Natural killer cell (primary cell): ENCODE measurements around the gene CRIM1. TPM values are rescaled to one million over a fixed set of nuclear protein-coding genes. Genes with fewer than 3 reads are reported as not detected.

ENCODE experiments used
- ATAC-seq, 3 donors: fragments of 150-1000 bp in 2 of 3; fragments of 200-7000 bp in 1 of 3; cut with Tn5 transposase; 1 replicate in 1 of 3; 2 replicates in 2 of 3; pipeline ENCODE4 v1.10.0; 2021; ENCODE audit warnings: mild to moderate bottlenecking in 2 of 3, moderate library complexity in 2 of 3
- DNase-seq, 2 donors: peaks; one replicate each; pipeline versions ENCODE4 v3.0.0 to v3.0.0-alpha.2; 2013 to 2021; ENCODE audit warnings: mixed read lengths in 1 of 2
- H3K27ac ChIP-seq: one replicate; pipeline ENCODE4 v1.5.1; 2013; ENCODE audit warnings: mild to moderate bottlenecking, low read length
- H3K27me3 ChIP-seq: one replicate; pipeline ENCODE4 v1.6.1; 2013; ENCODE audit warnings: low read length; ENCODE audit not compliant: control insufficient read depth, insufficient read depth
- H3K36me3 ChIP-seq: one replicate; pipeline ENCODE4 v1.6.1; 2013; ENCODE audit warnings: low read length; ENCODE audit not compliant: control insufficient read depth, insufficient read depth
- H3K4me1 ChIP-seq: one replicate; pipeline ENCODE4 v1.6.1; 2013; ENCODE audit warnings: low read length; ENCODE audit not compliant: control insufficient read depth, insufficient read depth
- H3K4me3 ChIP-seq: one replicate; pipeline ENCODE4 v1.5.1; 2013; ENCODE audit warnings: low read length
- H3K9me3 ChIP-seq: one replicate; pipeline ENCODE4 v1.6.1; 2013; ENCODE audit warnings: low read length; ENCODE audit not compliant: control insufficient read depth, insufficient read depth
- H3K27ac Mint-ChIP-seq, 2 donors: one replicate each; pipeline ENCODE4 v1.8.0; 2022; ENCODE audit warnings: mild to moderate bottlenecking in 2 of 2, mixed read lengths in 2 of 2, moderate library complexity in 1 of 2
- H3K27me3 Mint-ChIP-seq, 2 donors: one replicate each; pipeline ENCODE4 v1.8.0; 2022; ENCODE audit warnings: low read depth in 2 of 2, mixed read lengths in 2 of 2
- H3K36me3 Mint-ChIP-seq: one replicate; pipeline ENCODE4 v1.8.0; 2022; ENCODE audit warnings: mixed read lengths
- H3K4me1 Mint-ChIP-seq, 2 donors: one replicate each; pipeline ENCODE4 v1.8.0; 2022; ENCODE audit warnings: mixed read lengths in 2 of 2
- H3K4me3 Mint-ChIP-seq: one replicate; pipeline ENCODE4 v1.8.0; 2022; ENCODE audit warnings: mild to moderate bottlenecking, moderate library complexity, mixed read lengths
- H3K9me3 Mint-ChIP-seq, 2 donors: one replicate each; pipeline ENCODE4 v1.8.0; 2022; ENCODE audit warnings: mixed read lengths in 2 of 2
- WGBS: methylation state at CpG from one replicate; pipeline ENCODE4 v1.1.7; 2013; ENCODE audit warnings: missing lambda C conversion rate; ENCODE audit not compliant: insufficient coverage; 5-methylcytosine and 5-hydroxymethylcytosine counted together
- intact Hi-C: fragments of 100-400 bp; cut with micrococcal nuclease; formaldehyde crosslinking; loops from one replicate; pipeline ENCODE4 v1.14.2; 2022
- total RNA-seq, 4 donors: library from RNA; stranded (reverse); fragments of 120-200 nt in 1 of 4; gene quantifications; one replicate each; pipeline versions ENCODE4 v1.2.3 to v1.2.4, GENCODE V29; 2013 to 2022
- TF ChIP-seq, protein P1 (sequence below): fragments of 200-600 bp; IDR thresholded peaks from one replicate; pipeline ENCODE4 v1.8.0; 2022; ENCODE audit warnings: antibody characterized with exemption

CRIM1 gene
- total RNA-seq, 3 donors from 2014 or later (not counting 1 experiment from before 2014, with no cell fraction given) = 19.3 to 34.1 (median 32.9) TPM

DNA sequence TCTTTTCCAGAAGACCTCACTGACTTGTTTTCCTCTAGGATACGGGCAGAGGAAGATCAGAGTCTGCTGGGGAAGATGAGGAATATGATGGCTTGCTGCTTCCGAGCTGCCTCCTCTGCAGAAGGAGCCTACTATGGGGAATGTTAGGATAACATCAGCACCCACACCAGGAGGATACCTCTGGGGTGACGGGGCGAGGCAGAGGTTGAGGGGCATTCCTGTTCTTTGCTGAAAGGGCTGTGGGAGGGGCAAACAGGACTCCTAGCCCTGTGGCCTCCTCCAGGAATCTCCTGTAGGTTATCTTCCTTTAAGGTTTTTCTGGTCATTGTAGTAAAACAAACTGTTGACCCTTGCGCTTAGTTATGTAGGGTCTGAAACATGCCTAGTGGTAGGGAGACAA is 102.5 kb downstream of the CRIM1 start:
- WGBS = 95% methylated on average over 5 of the region's 5 CpGs
- no peaks in the 10 kb centered on the region for H3K27me3 Mint-ChIP-seq
- no peaks in the 10 kb centered on the region for H3K27me3 ChIP-seq
- H3K4me1 ChIP-seq = peaks cover 5% of the 10 kb centered on the region
- no peak overlapping the region for H3K4me3 ChIP-seq
- intact Hi-C loops = no loop called here
- DNase-seq (no peak), ATAC-seq (no peak)
- H3K9me3 Mint-ChIP-seq = no peaks in the 10 kb centered on the region
- TF ChIP-seq, protein P1, sequence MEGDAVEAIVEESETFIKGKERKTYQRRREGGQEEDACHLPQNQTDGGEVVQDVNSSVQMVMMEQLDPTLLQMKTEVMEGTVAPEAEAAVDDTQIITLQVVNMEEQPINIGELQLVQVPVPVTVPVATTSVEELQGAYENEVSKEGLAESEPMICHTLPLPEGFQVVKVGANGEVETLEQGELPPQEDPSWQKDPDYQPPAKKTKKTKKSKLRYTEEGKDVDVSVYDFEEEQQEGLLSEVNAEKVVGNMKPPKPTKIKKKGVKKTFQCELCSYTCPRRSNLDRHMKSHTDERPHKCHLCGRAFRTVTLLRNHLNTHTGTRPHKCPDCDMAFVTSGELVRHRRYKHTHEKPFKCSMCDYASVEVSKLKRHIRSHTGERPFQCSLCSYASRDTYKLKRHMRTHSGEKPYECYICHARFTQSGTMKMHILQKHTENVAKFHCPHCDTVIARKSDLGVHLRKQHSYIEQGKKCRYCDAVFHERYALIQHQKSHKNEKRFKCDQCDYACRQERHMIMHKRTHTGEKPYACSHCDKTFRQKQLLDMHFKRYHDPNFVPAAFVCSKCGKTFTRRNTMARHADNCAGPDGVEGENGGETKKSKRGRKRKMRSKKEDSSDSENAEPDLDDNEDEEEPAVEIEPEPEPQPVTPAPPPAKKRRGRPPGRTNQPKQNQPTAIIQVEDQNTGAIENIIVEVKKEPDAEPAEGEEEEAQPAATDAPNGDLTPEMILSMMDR = no peak
- H3K27ac Mint-ChIP-seq = no peak overlapping the region
- no peaks in the 10 kb centered on the region for H3K36me3 Mint-ChIP-seq
- H3K4me3 Mint-ChIP-seq = no peak overlapping the region
- H3K27ac ChIP-seq = no peak overlapping the region
- no peaks in the 10 kb centered on the region for H3K4me1 Mint-ChIP-seq
- H3K9me3 ChIP-seq = no peaks in the 10 kb centered on the region
- peaks cover 3% of the 10 kb centered on the region for H3K36me3 ChIP-seq

DNA sequence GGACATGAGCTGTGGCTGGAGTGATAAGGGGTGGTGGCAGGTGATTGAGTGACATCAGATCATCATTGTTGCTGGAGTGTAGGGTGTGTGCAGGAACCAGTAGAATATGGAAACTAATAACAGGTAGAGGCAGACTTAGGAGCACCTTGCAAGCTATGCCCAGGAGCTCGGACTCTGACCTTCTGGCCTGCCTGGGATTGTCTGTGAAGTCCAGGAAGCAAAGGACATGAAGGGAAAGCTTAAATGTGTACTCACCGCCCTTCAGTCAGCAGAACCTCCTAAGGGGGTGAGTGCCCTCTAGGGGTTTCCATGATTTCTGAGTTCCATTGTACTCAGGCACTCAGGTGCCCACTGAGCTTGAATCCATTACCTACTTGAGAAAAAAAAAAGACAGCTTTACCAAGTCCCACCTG is 104.2 kb downstream of the CRIM1 start:
- H3K4me3 Mint-ChIP-seq = no peak overlapping the region
- H3K9me3 Mint-ChIP-seq = no peaks in the 10 kb centered on the region
- no peaks in the 10 kb centered on the region for H3K27me3 Mint-ChIP-seq
- no peaks in the 10 kb centered on the region for H3K9me3 ChIP-seq
- H3K36me3 ChIP-seq = peaks cover 3% of the 10 kb centered on the region
- no peak overlapping the region for H3K4me3 ChIP-seq
- TF ChIP-seq, protein P1 = no peak
- no peaks in the 10 kb centered on the region for H3K27me3 ChIP-seq
- WGBS = 97% methylated on average over 2 of the region's 2 CpGs
- peaks cover 5% of the 10 kb centered on the region for H3K4me1 ChIP-seq
- ATAC-seq (no peak), DNase-seq (no peak)
- H3K27ac Mint-ChIP-seq = no peak overlapping the region
- no peaks in the 10 kb centered on the region for H3K36me3 Mint-ChIP-seq
- peaks cover 11% of the 10 kb centered on the region in 2 donors for H3K4me1 Mint-ChIP-seq
- intact Hi-C loops = no loop called here
- no peak overlapping the region for H3K27ac ChIP-seq

DNA sequence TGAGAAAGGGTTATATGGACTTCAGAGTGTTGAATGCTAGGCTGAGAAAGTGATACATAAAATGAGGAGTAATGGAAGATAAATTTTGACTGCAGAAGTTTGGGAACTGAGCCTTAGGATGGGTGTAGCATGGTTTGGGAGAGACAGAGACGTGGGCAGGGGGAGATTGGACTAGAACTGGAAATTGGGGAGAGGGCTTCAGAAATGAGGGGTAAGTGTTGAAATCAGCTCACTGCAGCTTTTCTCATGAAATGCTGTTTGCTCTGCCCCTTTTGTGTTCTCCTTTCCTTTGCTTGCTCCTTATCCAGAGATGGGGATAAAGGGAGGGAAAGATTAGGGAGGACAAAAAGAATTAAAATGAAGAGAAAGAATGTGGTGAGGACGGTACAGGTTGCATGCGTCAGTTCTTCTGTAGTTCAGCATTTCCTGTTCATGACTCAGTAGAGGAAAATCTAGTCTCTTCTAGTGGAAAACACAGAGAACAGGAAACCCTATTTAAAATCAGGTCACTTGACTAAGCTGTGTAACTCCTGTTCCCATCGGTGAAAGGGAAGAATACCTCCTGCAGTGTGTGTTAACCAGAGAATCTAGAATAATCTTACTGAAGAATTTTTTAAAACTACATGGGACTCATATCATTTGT is 105.6 kb downstream of the CRIM1 start:
- Histone ChIP-seq H3K4me3 (no peak overlapping the region), H3K9me3 (no peaks in the 10 kb centered on the region), H3K36me3 (no peaks in the 10 kb centered on the region), H3K27ac (no peak overlapping the region), H3K27me3 (no peaks in the 10 kb centered on the region), H3K4me1 (peaks cover 5% of the 10 kb centered on the region)
- Mint-ChIP-seq H3K27ac (no peak overlapping the region), H3K9me3 (no peaks in the 10 kb centered on the region), H3K27me3 (no peaks in the 10 kb centered on the region), H3K4me3 (no peak overlapping the region), H3K4me1 (peaks cover 11% of the 10 kb centered on the region in 2 donors), H3K36me3 (no peaks in the 10 kb centered on the region)
- peak; percentile 36 to 58 (median 53) for ATAC-seq
- 26% methylated on average over 3 of the region's 4 CpGs for WGBS
- intact Hi-C loops = no loop called here
- TF ChIP-seq, protein P1 = no peak
- DNase-seq = peak in 1 of 2 donors; percentile 23
